Neural cell (in vitro differentiated cells): Measurements from ENCODE around the gene AIF1L. TPM values are rescaled to one million over a fixed set of nuclear protein-coding genes. Genes with fewer than 3 reads are reported as not detected.

Experiments
- H2AFZ ChIP-seq: fragments of 200-600, 300-800 bp; sonication (generic), shearing (Covaris generic); 2 replicates; pipeline ENCODE4 v1.6.0; 2014; ENCODE audit warnings: low read depth, mild to moderate bottlenecking, antibody characterized with exemption, low read length, moderate library complexity
- H3F3A ChIP-seq: fragments of 200-600 bp; shearing (Covaris generic); 2 replicates; pipeline ENCODE4 v1.6.1; 2016; ENCODE audit warnings: mild to moderate bottlenecking, moderate library complexity, mixed read lengths, antibody characterized with exemption, low read length; ENCODE audit not compliant: insufficient read depth, poor library complexity, severe bottlenecking
- H3K27ac ChIP-seq: fragments of 200-600, 300-800 bp; sonication (generic), shearing (Covaris generic); 2 replicates; pipeline ENCODE4 v1.5.1; 2014; ENCODE audit warnings: mild to moderate bottlenecking, low read length, moderate library complexity
- H3K27me3 ChIP-seq: fragments of 300-800, 200-600 bp; sonication (generic), shearing (Covaris generic); 2 replicates; pipeline ENCODE4 v1.6.0; 2014; ENCODE audit warnings: mild to moderate bottlenecking, low read depth, low read length, moderate library complexity; ENCODE audit not compliant: insufficient read depth
- H3K36me3 ChIP-seq: fragments of 300-800, 200-600 bp; sonication (generic), shearing (Covaris generic); 2 replicates; pipeline ENCODE4 v1.5.1; 2014; ENCODE audit warnings: mild to moderate bottlenecking, antibody characterized with exemption, low read length, moderate library complexity; ENCODE audit not compliant: insufficient read depth
- H3K4me2 ChIP-seq: fragments of 300-800, 200-600 bp; sonication (generic), shearing (Covaris generic); 2 replicates; pipeline ENCODE4 v1.6.0; 2014; ENCODE audit warnings: mild to moderate bottlenecking, low read length
- H3K4me3 ChIP-seq: fragments of 300-800, 200-600 bp; sonication (generic), shearing (Covaris generic); 2 replicates; pipeline ENCODE4 v1.5.1; 2014; ENCODE audit warnings: mild to moderate bottlenecking, low read length, moderate library complexity
- H3K79me2 ChIP-seq: fragments of 200-600 bp; shearing (Covaris generic); replicated peaks from 2 replicates; pipeline ENCODE4 v1.6.0; 2014; ENCODE audit warnings: mild to moderate bottlenecking, low read length, moderate library complexity; ENCODE audit not compliant: insufficient read depth
- H3K9ac ChIP-seq: fragments of 300-800, 200-600 bp; sonication (generic), shearing (Covaris generic); 2 replicates; pipeline ENCODE4 v1.6.1; 2016; ENCODE audit warnings: mild to moderate bottlenecking, low read length, mixed read lengths
- H3K9me2 ChIP-seq: fragments of 200-600 bp; shearing (Covaris generic); 2 replicates; pipeline ENCODE4 v1.6.1; 2016; ENCODE audit warnings: mild to moderate bottlenecking, low read length, mixed read lengths; ENCODE audit not compliant: insufficient read depth
- H3K9me3 ChIP-seq: fragments of 200-600, 300-800 bp; sonication (generic), shearing (Covaris generic); 2 replicates; pipeline ENCODE4 v1.6.1; 2016; ENCODE audit warnings: mild to moderate bottlenecking, mixed run types, low read length, moderate library complexity, mixed read lengths
- H4K20me1 ChIP-seq: fragments of 200-600 bp; shearing (Covaris generic); 2 replicates; pipeline ENCODE4 v1.6.1; 2016; ENCODE audit warnings: mild to moderate bottlenecking, mixed run types; ENCODE audit not compliant: insufficient read depth
- CTCF ChIP-seq: fragments of 450-650 bp; IDR thresholded peaks from 2 replicates; pipeline ENCODE4 v1.5.1; 2014; ENCODE audit warnings: antibody characterized with exemption, mild to moderate bottlenecking, moderate library complexity; ENCODE audit not compliant: poor library complexity, severe bottlenecking
- EP300 ChIP-seq: fragments of 450-650 bp; conservative IDR thresholded peaks from 2 replicates; pipeline ENCODE4 v1.6.1; 2014; ENCODE audit warnings: antibody characterized with exemption, mild to moderate bottlenecking, moderate library complexity; ENCODE audit not compliant: poor library complexity, severe bottlenecking
- EZH2 ChIP-seq: fragments of 200-600, 300-800 bp; shearing (Covaris generic), sonication (generic); IDR thresholded peaks from 2 replicates; pipeline ENCODE4 v1.6.1; 2014; ENCODE audit warnings: antibody characterized with exemption, low read length, borderline replicate concordance, mild to moderate bottlenecking; ENCODE audit not compliant: insufficient read depth, poor library complexity, severe bottlenecking
- MXI1 ChIP-seq: fragments of 450-650 bp; conservative IDR thresholded peaks from 2 replicates; pipeline ENCODE4 v1.6.1; 2014; ENCODE audit warnings: antibody characterized with exemption, mild to moderate bottlenecking; ENCODE audit not compliant: poor library complexity, severe bottlenecking
- POLR2AphosphoS5 ChIP-seq: IDR thresholded peaks from 2 replicates; pipeline ENCODE4 v1.6.1; 2012
- RAD21 ChIP-seq: fragments of 450-650 bp; conservative IDR thresholded peaks from 2 replicates; pipeline ENCODE4 v1.6.1; 2014; ENCODE audit warnings: antibody characterized with exemption, mild to moderate bottlenecking, moderate library complexity
- REST ChIP-seq: IDR thresholded peaks from 2 replicates; pipeline ENCODE4 v1.6.1; 2012; ENCODE audit warnings: borderline replicate concordance
- SMC3 ChIP-seq: fragments of 450-650 bp; conservative IDR thresholded peaks from 2 replicates; pipeline ENCODE4 v1.6.1; 2014; ENCODE audit warnings: antibody characterized with exemption, mild to moderate bottlenecking, moderate library complexity; ENCODE audit not compliant: poor library complexity
- TAF1 ChIP-seq: IDR thresholded peaks from 2 replicates; pipeline ENCODE4 v1.6.1; 2012; ENCODE audit warnings: low read depth
- polyA plus RNA-seq: library from polyadenylated mRNA; depleted of rRNA; stranded (reverse); fragments of >200 nt; gene quantifications from 2 replicates; pipeline ENCODE4 v1.2.3, GENCODE V29; 2014

Gene AIF1L
- polyA plus RNA-seq, 1 donor from 2014 or later = 3.4 TPM

DNA sequence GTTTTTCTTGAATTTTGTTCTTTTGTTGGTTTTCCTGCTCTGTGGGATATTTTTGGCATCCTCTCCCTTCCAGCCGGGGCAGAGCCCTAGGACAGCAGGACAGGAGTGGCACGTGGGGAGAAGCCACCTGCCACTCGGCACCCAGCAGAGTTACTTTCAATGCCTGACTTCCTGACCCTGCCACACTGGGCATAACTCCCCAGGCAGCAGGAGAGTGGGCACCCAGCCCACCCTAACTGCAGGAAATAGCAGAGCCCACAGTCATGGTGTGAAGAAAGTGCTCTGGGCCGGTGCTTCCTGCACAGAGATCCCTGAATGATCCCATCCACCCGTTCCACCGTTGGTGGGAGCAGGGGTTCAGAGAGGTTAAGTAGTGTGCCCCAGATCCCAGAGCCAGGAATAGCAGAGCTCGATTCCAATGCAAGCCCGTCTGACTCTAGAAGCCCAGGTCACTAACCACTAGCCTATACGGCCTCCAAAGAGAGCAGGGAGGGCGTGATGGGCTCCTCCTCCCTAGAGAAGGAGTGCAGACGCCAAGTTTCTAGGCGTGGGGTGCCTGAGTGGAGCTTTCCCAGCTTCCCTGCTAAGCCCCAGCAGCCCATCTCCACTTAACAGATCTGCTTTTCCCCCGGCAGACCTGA lies 20.9 kb downstream of the AIF1L start:
- Histone ChIP-seq H4K20me1 (no peaks in the 10 kb centered on the region), H3K36me3 (no peaks in the 10 kb centered on the region)

DNA sequence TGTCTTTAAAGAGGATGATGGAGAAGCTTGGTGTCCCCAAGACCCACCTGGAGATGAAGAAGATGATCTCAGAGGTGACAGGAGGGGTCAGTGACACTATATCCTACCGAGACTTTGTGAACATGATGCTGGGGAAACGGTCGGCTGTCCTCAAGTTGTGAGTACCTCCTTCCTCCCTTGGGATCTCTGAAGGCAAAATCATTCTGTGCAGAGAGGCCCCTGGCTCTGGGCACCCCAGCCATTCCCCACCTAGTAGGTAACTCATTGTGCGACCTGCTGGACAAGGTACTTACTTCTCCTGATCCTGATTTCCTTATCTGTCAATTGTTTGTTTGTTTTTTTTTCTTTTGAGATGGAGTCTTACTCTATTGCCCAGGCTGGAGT lies 21.4 kb downstream of the AIF1L start:
- no peak overlapping the region for H3K4me3 ChIP-seq
- H3K27me3 ChIP-seq = no peaks in the 10 kb centered on the region
- H3K27ac ChIP-seq = no peak overlapping the region
- no peak overlapping the region for H3K9ac ChIP-seq
- no peaks in the 10 kb centered on the region for H3K9me3 ChIP-seq
- no peak overlapping the region for H3K4me2 ChIP-seq
- no peak overlapping the region for H2AFZ ChIP-seq
- no peak for TF ChIP-seq CTCF
- H3K79me2 ChIP-seq = no peaks in the 10 kb centered on the region
- H3K36me3 ChIP-seq = no peaks in the 10 kb centered on the region
- no peaks in the 10 kb centered on the region for H3F3A ChIP-seq
- no peaks in the 10 kb centered on the region for H3K9me2 ChIP-seq
- no peaks in the 10 kb centered on the region for H4K20me1 ChIP-seq

More for the DNA sequence above, 20.9 kb downstream of the AIF1L start:
- Histone ChIP-seq H3F3A (no peaks in the 10 kb centered on the region), H3K4me2 (no peak overlapping the region), H3K9ac (no peak overlapping the region), H3K9me3 (no peaks in the 10 kb centered on the region), H2AFZ (no peak overlapping the region), H3K79me2 (no peaks in the 10 kb centered on the region), H3K27ac (no peak overlapping the region), H3K9me2 (no peaks in the 10 kb centered on the region), H3K27me3 (no peaks in the 10 kb centered on the region), H3K4me3 (no peak overlapping the region)
- TF ChIP-seq RAD21 (no peak), REST (no peak), SMC3 (no peak), EP300 (no peak), TAF1 (no peak), CTCF (no peak), POLR2AphosphoS5 (no peak), EZH2 (no peak), MXI1 (no peak)
